ENCODE results near the gene CNN3.

The CNN3 gene

DNA sequence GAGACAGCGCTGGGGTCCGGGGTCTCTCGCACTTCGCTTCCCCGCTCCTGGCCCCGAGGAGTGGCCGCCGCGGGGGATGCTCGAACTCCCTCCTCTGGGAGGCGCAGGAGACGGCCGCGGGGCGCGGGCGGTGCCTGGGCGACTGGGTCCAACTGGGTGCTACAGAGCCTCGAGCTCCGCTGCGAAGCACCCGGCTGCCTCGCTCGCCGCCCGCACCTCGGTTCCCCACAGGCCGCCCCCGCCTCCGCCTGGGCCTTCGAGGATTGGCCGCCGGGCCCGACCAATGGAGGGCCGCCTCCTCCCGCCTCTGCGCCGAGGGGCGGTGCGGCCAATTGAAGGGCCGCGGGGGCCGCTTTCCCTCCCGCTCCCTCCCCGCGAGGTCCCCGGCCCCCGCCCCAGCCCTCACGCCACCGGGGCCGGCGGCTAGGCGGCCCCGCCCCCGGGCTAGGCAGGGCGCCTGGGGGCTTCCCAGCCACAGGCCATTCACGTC, at the start of gene CNN3:
TSS of gene CNN3 (minus strand) at position 196 of the 490 bp plus-strand sequence. CDS start 216 bp downstream, outside the sequence.
- no peak for FAIRE-seq

DNA sequence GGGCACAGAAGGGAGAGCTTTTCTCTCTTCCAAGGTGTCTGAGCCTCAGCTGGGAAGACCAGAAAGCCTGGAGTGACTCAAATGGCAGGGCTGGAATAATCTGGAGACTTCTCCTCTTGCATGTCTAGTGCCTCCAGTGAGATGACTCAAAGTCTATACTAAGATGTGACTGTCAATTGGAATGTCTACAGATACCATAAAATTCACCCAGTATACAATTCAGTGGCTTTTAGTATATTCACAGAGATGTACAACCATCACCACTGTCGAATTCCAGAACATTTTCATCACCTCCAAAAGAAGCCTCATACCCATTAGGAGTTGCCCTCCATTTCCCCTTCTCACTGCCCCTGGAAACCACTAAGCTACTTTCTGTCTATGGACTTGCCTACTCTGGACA, 47.9 kb upstream of the CNN3 start:
- FAIRE-seq = no peak

DNA sequence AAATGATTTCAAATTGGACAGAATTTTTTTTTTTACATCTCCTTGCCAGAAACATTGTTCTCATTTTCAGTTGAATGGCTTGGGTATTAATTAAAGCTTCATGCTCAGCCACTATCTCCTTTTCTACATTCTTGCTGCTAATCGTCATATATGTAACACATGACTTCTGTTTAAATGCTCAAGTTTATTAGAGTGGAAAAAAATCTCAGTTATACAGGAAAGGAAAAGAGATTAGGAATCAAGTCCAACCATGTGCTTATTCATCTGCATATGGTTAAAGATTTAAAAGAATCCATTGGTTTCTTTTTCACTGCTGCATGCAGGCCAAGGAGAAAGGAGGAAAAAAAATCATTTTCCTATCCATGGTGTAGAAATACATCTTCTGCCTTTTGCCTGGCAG, 47.3 kb upstream of the CNN3 start:
- no peak for FAIRE-seq

DNA sequence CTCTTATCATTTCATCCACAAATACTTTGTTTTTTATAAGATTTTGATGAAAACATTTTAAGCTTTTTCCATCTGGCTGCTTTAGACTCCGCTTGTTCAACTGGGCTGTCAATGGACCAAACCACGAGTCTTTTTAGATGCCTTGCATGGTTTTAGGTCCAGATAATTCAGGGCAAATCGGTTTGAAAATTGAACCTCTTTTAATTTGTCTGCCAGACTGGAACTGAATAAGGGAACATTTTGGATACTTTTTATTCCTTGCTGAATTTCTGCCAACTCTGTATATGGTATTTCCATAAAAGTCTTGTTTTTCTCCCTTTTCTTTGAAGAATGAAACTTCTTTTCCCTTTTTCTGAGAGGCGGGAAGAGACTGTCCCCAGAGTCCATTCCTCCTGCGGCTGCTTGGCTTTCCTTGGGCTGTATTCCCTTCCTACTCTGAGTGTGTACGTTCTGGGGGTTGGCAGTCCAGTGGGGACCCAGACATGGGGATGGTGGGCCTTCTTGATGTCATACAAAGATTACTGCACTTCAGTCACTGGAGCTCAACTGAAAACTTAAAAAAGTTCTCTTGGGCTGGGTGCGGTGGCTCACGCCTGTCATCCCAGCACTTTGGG, 46.5 kb upstream of the CNN3 start:
- FAIRE-seq = no peak

DNA sequence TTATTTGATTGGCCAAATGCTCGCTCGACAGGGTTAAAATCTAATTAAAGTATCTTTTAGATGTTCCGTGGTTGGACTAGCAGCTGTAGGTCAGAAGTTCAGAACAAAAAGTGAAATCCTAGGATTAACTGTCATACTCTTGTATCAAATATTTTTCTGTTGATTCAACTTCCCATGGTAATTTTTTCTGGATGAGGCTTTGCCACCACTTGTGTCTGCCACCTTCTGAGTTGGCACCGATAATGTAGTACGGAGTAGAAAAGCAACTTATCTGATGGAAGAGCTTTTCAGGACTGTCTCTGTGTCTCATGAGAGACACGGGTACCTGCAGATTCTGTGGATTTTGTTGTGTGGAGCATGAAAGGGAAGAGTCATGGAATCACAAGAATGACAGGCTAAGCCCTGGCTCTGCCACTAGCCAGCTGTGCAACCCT, 44.6 kb upstream of the CNN3 start:
- FAIRE-seq = no peak

DNA sequence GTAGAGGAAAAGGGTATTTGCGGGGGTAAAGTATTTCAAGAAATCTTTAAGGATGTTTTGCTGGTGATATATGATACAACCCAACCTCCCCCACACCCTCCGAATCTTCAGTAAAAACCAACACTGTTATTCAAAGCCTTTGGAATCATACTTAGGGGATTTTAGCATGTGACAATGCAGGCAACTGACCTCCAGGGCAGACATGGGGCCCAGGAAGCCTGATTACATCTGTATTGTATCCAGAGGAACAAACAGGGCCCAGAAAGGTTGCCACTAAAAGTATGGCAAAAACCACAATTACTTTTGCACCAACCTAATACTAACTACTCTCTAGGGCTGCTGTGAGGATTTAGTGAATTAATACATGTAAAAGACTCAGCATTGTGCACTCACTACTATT, 43.9 kb upstream of the CNN3 start:
- FAIRE-seq = no peak

DNA sequence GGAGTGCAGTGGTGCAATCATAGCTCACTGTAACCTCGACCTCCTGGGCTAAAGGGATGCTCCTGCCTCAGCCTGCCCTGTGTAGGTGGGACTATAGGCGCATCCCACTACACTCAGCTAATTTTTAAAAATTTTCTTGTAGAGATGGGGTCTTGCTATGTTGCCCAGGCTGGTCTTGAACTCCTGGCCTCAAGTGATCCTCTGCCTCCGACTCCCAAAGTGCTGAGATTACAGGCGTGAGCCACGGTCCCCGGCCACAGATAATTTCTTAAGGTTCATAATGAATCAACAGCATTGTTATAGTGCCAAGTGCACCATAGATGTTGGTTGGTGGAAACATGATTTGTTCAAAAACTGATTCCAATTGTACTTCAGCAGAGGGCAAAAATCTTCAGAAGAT, 42.2 kb upstream of the CNN3 start:
- no peak for FAIRE-seq

DNA sequence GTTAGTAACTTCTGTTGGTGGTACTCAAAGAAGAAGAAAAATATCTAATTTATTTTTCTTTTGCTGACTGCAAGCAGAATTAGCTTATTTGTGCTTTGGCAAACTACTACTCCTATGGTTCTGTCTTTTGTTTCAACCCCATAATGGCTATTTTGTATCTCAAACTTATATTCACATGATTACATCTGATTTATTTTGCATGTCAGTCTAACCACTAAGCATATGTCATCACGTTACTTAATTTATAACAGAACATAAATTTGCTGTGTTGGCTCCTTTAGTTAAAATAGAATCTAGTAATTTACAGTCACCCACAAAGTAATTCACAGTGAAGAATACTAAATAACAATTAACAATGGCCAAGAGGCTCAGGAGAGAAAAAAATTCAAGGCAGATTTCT, 39.1 kb upstream of the CNN3 start:
- no peak for FAIRE-seq

DNA sequence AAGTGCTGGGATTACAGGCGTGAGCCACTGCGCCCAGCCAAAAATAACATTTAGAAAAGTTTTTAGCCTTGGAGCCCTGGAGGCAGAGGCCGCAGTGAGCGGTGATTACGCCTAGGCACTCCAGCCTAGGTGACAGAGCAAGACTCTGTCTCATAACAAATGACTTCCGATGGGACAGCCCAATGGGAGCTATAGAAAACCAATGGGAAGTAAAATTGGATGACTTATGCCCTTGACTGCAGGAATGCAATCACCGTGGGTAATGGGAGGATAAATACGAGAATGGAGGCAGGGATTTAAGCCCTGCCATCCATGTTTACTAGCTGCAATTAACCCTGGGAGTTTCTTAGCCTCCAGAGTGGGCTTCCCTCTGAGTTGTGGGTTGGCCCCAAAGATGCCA, 37.0 kb upstream of the CNN3 start:
- FAIRE-seq = no peak

DNA sequence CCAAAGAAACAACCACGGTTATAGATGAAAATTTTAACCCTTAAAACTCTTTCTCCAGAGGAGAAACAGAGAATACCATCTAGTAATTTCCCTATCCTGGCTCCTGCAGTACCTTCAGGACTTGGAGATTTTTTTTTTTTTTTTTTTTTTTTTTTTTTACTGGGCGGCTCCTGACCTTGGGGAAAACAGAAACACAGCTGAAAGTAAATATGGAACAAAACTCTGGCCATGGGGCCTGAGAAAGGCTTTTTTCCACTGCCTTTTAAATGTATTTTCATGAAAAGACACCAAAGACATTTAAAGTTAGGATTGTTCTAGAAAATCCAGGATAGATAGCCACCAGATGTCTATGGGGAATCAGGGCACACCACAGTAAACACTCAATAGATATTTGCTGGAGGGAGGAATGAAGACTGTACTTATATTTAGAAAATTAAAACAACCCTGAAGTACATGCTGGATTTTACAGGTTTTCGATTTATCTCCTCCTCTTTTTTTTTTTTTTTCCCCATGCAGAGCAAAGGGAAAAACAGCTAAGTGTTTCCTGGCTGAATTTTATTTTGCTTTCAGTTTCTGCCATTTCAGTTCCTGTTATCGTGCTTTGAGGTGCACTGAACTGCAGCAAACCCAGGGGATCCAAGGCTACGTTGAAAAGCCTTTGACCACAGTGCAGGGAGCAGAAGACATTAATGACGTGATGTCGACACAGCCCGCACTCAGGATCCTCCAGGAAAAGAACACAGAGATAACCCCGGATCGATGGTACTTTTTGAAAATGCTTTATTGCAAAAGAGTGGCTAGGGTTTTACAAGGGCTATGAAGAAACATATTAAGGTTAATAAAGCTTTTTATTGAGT, 35.7 kb upstream of the CNN3 start:
- peak; percentile 81 for FAIRE-seq

DNA sequence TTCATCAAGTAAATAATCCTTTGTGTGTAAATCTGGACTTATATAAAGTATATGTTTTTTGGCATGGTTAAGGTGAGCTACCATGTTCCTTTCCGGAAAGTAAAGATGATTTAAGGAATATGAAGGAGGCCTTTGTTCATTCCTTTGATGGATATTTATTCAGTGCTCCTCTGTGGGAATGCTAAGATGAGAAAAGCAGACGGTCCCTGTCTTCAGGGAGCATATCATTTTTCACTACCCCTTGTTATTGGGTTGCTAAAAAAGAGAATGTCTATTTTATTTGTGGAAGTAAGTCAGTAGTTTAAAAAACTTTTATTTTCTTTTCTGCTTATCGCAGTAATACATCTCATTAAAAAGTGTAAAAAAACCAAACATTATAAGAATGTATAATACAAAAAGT, 35.1 kb upstream of the CNN3 start:
- no peak for FAIRE-seq

DNA sequence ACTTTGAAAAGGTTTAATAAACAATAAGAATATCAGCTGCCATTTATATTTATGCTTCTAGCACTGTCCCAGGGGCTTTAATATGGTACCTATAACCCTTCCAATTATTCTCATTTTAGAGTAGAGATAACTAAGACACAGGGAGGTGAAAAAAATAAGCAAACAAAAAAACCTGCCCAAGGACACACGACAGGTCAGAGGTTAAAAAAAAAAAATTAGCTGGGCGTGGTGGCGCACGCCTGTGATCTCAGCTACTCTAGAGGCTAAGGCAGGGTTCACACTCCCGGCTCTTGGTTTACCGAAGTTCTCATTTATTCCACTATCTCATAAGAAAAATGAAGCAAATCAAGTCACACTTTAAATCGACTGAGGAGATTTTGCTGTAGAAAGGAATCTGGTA, 34.7 kb upstream of the CNN3 start:
- FAIRE-seq = no peak

DNA sequence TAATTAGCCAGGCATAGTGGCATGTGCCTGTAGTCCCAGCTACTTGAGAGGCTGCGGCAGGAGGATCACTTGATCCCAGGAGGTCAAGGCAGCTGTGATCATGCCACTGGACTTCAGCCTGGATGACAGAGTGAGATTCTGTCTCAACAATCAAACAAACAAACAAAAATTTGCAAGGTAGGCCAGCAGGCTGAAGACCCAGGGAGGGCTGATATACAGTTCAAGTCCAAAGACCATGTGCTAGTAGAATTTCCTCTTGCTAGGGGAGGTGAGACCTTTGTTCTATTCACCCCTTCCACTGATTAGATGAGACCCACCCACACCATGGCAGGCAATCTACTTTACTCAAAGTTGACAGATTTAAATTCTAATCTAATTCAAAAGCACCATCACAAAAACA, 31.2 kb upstream of the CNN3 start:
- no peak for FAIRE-seq

DNA sequence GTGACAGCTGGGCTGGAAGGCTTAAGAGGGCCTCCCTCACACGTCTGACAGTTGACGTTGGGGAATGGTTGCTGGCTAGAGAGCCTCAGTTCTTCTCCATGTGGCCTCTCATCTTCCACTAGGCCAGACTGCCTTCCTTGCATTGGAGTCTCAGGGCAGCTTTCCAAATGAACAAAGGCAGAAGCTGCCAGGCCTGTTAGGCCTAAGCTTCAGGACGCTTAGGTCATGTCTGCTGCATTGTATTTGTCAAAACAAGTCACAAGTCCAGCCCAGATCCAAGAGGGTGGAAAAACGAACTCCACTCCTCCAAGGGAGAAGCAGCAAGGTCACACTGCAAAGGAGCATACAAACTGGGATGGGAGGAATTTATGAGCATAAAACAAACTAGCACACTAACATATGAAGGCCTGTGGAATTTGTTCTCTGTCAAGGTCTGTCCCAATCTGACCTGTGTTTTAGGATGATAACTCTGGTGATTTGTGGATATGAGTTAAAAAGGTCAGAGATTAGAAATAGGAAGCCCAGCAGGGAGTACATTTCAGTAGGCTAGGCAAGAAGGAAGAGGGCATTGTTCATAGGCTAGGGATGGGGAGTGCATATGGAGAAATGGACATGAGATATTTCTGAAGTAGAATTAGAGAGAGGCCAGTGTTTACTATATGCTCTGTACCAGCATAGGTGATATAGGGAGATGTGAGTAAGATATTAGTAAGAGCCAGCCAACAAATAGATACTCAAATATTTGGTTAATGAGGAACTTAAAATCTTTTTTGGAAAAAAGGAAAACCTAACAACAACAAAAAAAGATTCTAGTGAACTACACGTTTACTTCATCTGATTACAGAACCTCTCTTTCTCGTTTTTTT, 29.1 kb upstream of the CNN3 start:
- no peak for FAIRE-seq

DNA sequence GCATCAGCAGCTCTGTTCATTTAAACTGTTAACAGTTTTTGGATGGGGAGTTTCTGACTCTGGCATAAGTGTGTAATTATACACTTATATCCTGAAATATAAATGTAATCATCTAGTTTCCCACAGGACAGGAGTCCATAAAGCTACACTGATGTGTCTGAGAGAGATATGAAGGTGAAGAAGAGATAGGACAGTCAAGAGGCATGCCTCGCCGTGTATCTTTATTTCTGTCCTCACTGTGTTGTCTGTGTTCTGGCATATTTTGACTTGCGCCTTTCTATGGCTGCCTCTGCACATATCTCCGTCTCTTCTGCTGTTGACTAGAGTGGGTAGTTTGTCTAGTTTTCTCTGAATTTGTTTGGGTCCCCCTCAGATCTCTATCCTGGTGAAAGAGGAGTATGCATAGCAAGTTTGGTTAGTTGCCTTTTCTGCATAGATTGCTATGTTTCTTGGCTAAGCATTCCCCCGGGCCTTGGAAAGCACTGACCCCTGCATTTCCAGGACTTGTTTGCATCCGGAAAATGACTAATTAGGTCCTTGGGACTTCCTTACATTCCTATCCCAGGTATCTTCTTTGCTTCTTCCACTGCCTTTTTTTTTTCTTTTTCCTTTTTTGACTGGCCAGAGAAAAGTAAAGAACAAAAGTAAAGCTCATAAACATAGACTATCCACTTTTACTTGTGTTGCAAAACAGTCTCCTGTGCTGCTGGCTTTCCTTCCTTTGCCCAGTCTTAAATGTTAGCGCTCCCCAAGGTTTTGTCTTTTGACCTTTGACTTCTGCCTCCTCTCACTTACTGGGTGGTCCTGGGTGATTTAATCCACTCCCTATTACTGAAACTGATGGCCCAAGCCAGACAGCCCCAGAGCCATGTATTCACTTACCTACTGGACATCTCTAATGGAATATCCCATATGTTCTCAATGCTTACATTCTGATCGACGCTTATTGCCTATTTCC, 27.6 kb upstream of the CNN3 start:
- FAIRE-seq = no peak

DNA sequence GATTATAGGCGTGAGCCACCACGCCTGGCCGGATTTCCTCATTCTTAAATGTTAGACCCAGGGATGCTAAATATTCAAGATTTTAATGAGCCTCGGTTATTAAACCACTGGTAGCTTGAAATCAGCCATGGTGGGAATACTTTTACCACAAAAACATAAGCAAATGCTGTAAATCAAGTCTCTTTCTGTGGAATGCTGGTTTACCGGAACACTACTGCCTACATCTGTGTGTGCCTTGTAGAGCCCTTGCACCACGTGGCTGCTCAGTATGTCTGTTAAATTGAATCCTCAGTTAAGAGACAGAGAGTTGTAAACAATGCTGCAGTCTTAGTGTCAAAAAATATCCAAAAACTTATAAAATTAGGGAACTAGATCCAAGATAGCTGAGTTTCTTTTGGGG, 26.8 kb upstream of the CNN3 start:
- FAIRE-seq = no peak

DNA sequence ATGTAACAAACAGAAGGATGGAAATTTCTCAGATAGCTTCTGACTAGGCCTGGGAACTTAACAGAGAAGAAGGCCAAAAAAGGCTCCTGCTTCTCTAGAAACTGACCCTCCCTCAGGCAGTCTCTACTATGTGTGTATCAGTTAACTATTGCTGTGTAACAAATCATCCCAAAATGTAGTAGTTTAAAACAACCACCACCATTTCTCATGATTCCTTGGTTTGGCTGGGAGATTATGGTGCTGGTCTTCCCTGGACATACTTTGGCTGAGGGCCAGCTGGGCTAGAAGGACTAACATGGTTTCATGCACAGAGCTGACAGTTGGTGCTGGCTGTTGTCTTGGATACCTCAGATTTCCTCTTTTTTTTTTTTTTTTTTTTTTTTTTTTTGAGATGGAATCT, 26.2 kb upstream of the CNN3 start:
- FAIRE-seq = no peak

DNA sequence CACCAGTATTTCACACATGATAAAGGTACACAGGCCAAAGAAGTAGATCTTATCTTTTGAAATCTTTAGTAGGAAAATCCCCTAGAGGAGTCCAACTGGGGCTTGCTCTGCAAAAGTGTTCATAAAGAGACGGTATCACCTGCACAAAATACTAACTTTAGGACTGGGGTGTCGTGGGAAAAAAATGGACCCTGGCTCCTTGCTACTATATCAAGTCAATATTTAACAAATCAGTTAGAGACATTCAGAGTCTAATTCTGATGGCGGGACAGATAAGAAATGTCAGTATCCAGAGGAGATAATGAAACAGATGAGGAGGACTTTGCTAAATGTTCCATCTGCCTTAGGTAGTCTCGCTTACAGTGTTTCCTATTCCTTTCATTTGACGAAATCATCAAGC, 25.6 kb upstream of the CNN3 start:
- no peak for FAIRE-seq

DNA sequence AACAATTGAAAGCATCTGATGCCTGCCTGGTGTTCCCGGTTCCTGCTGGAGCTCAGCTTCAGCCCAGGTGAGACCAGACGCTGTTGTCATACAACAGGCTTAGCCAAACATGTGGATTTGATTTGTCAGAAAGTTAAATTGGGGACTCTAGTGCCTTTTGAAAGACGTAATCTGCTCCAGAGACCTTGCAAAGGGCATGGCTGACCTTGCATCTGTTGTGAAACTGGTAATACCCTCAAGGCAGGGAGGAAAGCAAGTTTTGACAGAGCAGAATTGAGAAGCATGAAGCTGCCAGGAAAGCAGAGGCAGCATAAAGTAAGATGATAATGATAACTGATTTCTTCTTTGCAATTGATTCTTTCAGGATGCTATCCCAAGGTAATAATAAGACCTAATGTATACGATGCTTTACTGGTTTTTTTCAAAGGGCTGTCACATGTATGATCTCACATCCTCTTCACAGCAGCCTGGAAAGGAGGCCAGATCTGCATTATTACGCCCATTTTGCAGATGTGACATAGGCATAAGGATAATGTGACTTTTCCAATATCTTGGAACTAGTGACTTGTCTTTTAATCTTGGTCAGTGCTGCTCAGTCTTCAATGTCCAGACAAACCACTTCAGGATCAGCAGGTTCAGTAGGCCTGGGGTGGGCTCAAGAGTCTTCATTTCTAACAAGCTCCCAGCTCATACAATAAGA, 24.7 kb upstream of the CNN3 start:
- FAIRE-seq = no peak

DNA sequence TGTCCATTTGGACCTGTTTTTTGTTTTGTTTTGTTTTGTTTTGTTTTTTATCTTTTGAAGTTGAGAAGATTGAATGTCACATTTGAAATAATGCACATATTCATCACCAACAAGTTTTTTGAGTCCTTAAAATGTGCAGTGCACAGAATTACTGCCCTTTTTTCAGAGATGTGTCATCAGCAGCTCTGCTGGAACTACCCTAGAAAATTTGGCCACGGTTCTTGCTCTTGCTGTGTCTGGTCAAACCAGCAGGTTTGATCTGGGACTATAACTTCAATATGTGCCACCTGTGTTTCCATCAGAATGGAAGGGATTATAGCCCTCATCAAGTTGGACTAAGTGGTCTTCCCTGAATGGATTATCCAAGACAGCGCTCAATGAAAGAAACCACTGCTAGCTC, 24.1 kb upstream of the CNN3 start:
- FAIRE-seq = no peak

All from colon (tissue), 2 donors.